ENCODE measurements around the gene RRAS.
A peak's percentile ranks its signal among the peaks of the same experiment; 100 is the strongest.

Gene RRAS
- long read RNA-seq, donor 1, transcript RRAS-201 (6 exons, 1,044 nt) = major isoform, 26 of 26 reads
- long read RNA-seq, donor 1, partial matches to known transcripts = 0 of 26 reads
- long read RNA-seq, donor 1, other reads (novel, unspliced or antisense) = 0 of 26 reads
- long read RNA-seq, donor 2, transcript RRAS-201 (6 exons, 1,044 nt) = major isoform, 23 of 23 reads
- long read RNA-seq, donor 2, partial matches to known transcripts = 0 of 23 reads
- long read RNA-seq, donor 2, other reads (novel, unspliced or antisense) = 0 of 23 reads
- long read RNA-seq, donor 3, transcript RRAS-201 (6 exons, 1,044 nt) = major isoform, 12 of 12 reads
- long read RNA-seq, donor 3, partial matches to known transcripts = 0 of 12 reads
- long read RNA-seq, donor 3, other reads (novel, unspliced or antisense) = 0 of 12 reads
- long read RNA-seq, donor 4, transcript RRAS-201 (6 exons, 1,044 nt) = major isoform, 14 of 14 reads
- long read RNA-seq, donor 4, partial matches to known transcripts = 0 of 14 reads
- long read RNA-seq, donor 4, other reads (novel, unspliced or antisense) = 0 of 14 reads
- long read RNA-seq, donor 5, transcript RRAS-201 (6 exons, 1,044 nt) = major isoform, 19 of 83 reads
- long read RNA-seq, donor 5, partial matches to known transcripts = 53 of 83 reads
- long read RNA-seq, donor 5, other reads (novel, unspliced or antisense) = 11 of 83 reads
- long read RNA-seq, donor 6, transcript RRAS-201 (6 exons, 1,044 nt) = major isoform, 23 of 106 reads
- long read RNA-seq, donor 6, partial matches to known transcripts = 73 of 106 reads
- long read RNA-seq, donor 6, other reads (novel, unspliced or antisense) = 10 of 106 reads
- long read RNA-seq, donor 7, transcript RRAS-201 (6 exons, 1,044 nt) = major isoform, 24 of 24 reads
- long read RNA-seq, donor 7, partial matches to known transcripts = 0 of 24 reads
- long read RNA-seq, donor 7, other reads (novel, unspliced or antisense) = 0 of 24 reads
- long read RNA-seq, donor 8, transcript RRAS-201 (6 exons, 1,044 nt) = major isoform, 29 of 29 reads
- long read RNA-seq, donor 8, partial matches to known transcripts = 0 of 29 reads
- long read RNA-seq, donor 8, other reads (novel, unspliced or antisense) = 0 of 29 reads

GRCh38 chr19:49640113-49640898 lies at the start of gene RRAS:
TSS of gene RRAS (minus strand) at chr19:49640143. CDS start at chr19:49640098, 45 bp downstream.
- peak; percentile 94 for DNase-seq

- peak; percentile 65 for DNase-seq
These were observed 49.5 kb upstream of the RRAS start, which contains the start of gene ADM5 for GRCh38 chr19:49689133-49690078. TSS of gene ADM5 (plus strand) at chr19:49689594. CDS start at chr19:49689838, 244 bp downstream.

- no peak for DNase-seq
These were observed 48.7 kb upstream of the RRAS start for GRCh38 chr19:49688531-49689132.

GRCh38 chr19:49687566-49688316 lies 47.8 kb upstream of the RRAS start:
- DNase-seq = no peak

- DNase-seq = no peak
These were observed 47.2 kb upstream of the RRAS start for GRCh38 chr19:49687150-49687549.

GRCh38 chr19:49686503-49687088 lies 46.7 kb upstream of the RRAS start:
- DNase-seq = no peak

- no peak for DNase-seq
These were observed 45.9 kb upstream of the RRAS start for GRCh38 chr19:49685845-49686332.

- no peak for DNase-seq
These were observed 45.1 kb upstream of the RRAS start for GRCh38 chr19:49684983-49685553.

GRCh38 chr19:49684251-49684982 lies 44.5 kb upstream of the RRAS start:
- no peak for DNase-seq

- DNase-seq = no peak
These were observed 43.9 kb upstream of the RRAS start for GRCh38 chr19:49683814-49684250.

- no peak for DNase-seq
These were observed 42.3 kb upstream of the RRAS start for GRCh38 chr19:49682274-49682673.

- DNase-seq = no peak
These were observed 41.9 kb upstream of the RRAS start for GRCh38 chr19:49681830-49682229.

- peak; percentile 77 for DNase-seq
These were observed 40.7 kb upstream of the RRAS start for GRCh38 chr19:49680421-49681351.

GRCh38 chr19:49679771-49680413 lies 39.9 kb upstream of the RRAS start:
- no peak for DNase-seq

GRCh38 chr19:49678985-49679770 lies 39.2 kb upstream of the RRAS start:
- DNase-seq = no peak

Measured in right kidney (tissue), 9 donors.